Osteocyte (in vitro differentiated cells): Measurements from ENCODE around the gene KLHL1. TPM values are rescaled to one million over a fixed set of nuclear protein-coding genes. Genes with fewer than 3 reads are reported as not detected.

Source experiments
- DNase-seq: peaks from one replicate; pipeline ENCODE4 v3.0.0; 2021; ENCODE audit warnings: mixed read lengths; ENCODE audit not compliant: unreplicated experiment; ENCODE audit errors: extremely low spot score
- H3K27ac Mint-ChIP-seq: one replicate; pipeline ENCODE4 v1.8.0; 2021; ENCODE audit warnings: mild to moderate bottlenecking, mixed read lengths; ENCODE audit not compliant: unreplicated experiment
- H3K27me3 Mint-ChIP-seq: one replicate; pipeline ENCODE4 v1.8.0; 2021; ENCODE audit warnings: mixed read lengths; ENCODE audit not compliant: unreplicated experiment
- H3K36me3 Mint-ChIP-seq: one replicate; pipeline ENCODE4 v1.8.0; 2021; ENCODE audit warnings: mixed read lengths; ENCODE audit not compliant: unreplicated experiment
- H3K4me1 Mint-ChIP-seq: one replicate; pipeline ENCODE4 v1.8.0; 2021; ENCODE audit warnings: mixed read lengths; ENCODE audit not compliant: unreplicated experiment
- H3K4me3 Mint-ChIP-seq: one replicate; pipeline ENCODE4 v1.8.0; 2021; ENCODE audit warnings: mild to moderate bottlenecking, moderate library complexity, mixed read lengths; ENCODE audit not compliant: unreplicated experiment
- H3K9me3 Mint-ChIP-seq: one replicate; pipeline ENCODE4 v1.8.0; 2021; ENCODE audit warnings: mixed read lengths; ENCODE audit not compliant: unreplicated experiment
- CTCF ChIP-seq: fragments of 200-600 bp; sonication (generic); IDR thresholded peaks from 2 replicates; pipeline ENCODE4 v1.5.0; 2021; ENCODE audit warnings: antibody characterized with exemption, mild to moderate bottlenecking, moderate library complexity
- total RNA-seq: library from RNA; stranded (reverse); gene quantifications from 2 replicates; pipeline ENCODE4 v1.2.1, GENCODE V29; 2021

KLHL1 gene
- total RNA-seq, 1 donor from 2014 or later, result not detected

GRCh38 chr13:69882451-69882850, 225.8 kb downstream of the KLHL1 start:
- no peak for TF ChIP-seq CTCF
- H3K4me1 Mint-ChIP-seq, result no peaks in the 10 kb centered on the region
- H3K27ac Mint-ChIP-seq, result no peak overlapping the region
- H3K36me3 Mint-ChIP-seq, result no peaks in the 10 kb centered on the region
- no peak overlapping the region for H3K4me3 Mint-ChIP-seq
- no peaks in the 10 kb centered on the region for H3K27me3 Mint-ChIP-seq
- H3K9me3 Mint-ChIP-seq, result no peaks in the 10 kb centered on the region
- DNase-seq, result no peak

GRCh38 chr13:69879936-69880335, 228.3 kb downstream of the KLHL1 start:
- no peak for TF ChIP-seq CTCF
- Mint-ChIP-seq H3K27ac (no peak overlapping the region), H3K4me1 (no peaks in the 10 kb centered on the region), H3K4me3 (no peak overlapping the region), H3K27me3 (no peaks in the 10 kb centered on the region), H3K9me3 (no peaks in the 10 kb centered on the region), H3K36me3 (no peaks in the 10 kb centered on the region)
- no peak for DNase-seq

- no peak for DNase-seq
- no peaks in the 10 kb centered on the region for H3K36me3 Mint-ChIP-seq
- no peak for TF ChIP-seq CTCF
- H3K27me3 Mint-ChIP-seq, result no peaks in the 10 kb centered on the region
- H3K9me3 Mint-ChIP-seq, result no peaks in the 10 kb centered on the region
- H3K4me1 Mint-ChIP-seq, result no peaks in the 10 kb centered on the region
- no peak overlapping the region for H3K4me3 Mint-ChIP-seq
- no peak overlapping the region for H3K27ac Mint-ChIP-seq
These were observed 235.8 kb downstream of the KLHL1 start for GRCh38 chr13:69872321-69873047.

- H3K27ac Mint-ChIP-seq, result no peak overlapping the region
- DNase-seq, result no peak
- no peaks in the 10 kb centered on the region for H3K36me3 Mint-ChIP-seq
- H3K9me3 Mint-ChIP-seq, result no peaks in the 10 kb centered on the region
- no peak overlapping the region for H3K4me3 Mint-ChIP-seq
- TF ChIP-seq CTCF, result no peak
- H3K4me1 Mint-ChIP-seq, result peaks cover 4% of the 10 kb centered on the region
- no peaks in the 10 kb centered on the region for H3K27me3 Mint-ChIP-seq
These were observed 241.7 kb downstream of the KLHL1 start for GRCh38 chr13:69866555-69866954.

GRCh38 chr13:69857183-69857821, 250.9 kb downstream of the KLHL1 start:
- no peaks in the 10 kb centered on the region for H3K9me3 Mint-ChIP-seq
- no peaks in the 10 kb centered on the region for H3K36me3 Mint-ChIP-seq
- no peak for DNase-seq
- peak; percentile 73 for TF ChIP-seq CTCF
- no peaks in the 10 kb centered on the region for H3K4me1 Mint-ChIP-seq
- H3K4me3 Mint-ChIP-seq, result no peak overlapping the region
- no peak overlapping the region for H3K27ac Mint-ChIP-seq
- peaks cover 2% of the 10 kb centered on the region for H3K27me3 Mint-ChIP-seq
